Stimulated activated naive CD8-positive, alpha-beta T cell treated with anti-CD3 and anti-CD28 coated beads, Interleukin-15, Interleukin-2, amounts not matched to agents 100 U/mL and 50 U/mL, for 24 hours (primary cell): Measurements from ENCODE around the gene CYTH3.

Experiments
- ATAC-seq: fragments of 150-1000 bp; cut with Tn5 transposase; one replicate; pipeline ENCODE4 v1.10.0; 2021
- DNase-seq: peaks from one replicate; pipeline ENCODE4 v3.0.0; 2021

CYTH3 gene

DNA sequence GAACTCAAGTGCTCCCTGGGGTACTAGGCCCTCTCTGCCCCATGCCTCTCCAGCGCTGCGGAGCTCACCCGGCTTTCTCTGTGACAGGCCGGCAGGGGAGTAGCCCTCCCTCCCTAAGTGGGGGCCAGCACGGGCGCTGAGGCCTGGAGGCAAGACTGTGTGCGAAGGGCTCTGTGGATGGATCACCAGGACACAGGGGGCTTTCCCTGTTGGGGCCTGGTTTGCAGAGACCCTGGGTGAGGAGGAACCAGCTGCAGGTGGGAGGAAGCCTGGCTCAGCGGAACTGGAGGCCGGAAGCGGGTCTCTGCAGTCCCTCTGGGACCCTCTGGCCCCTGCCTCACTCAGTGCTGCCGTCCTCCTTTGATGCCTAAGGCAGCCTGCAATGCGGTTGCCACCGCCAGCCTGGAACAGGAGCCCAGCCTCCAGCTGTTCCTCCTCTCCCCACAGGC lies 106.0 kb downstream of the CYTH3 start:
- DNase-seq, result no peak
- ATAC-seq, result no peak

GRCh38 chr7:6165521-6166320 lies 106.7 kb downstream of the CYTH3 start:
- ATAC-seq (no peak), DNase-seq (no peak)

DNA sequence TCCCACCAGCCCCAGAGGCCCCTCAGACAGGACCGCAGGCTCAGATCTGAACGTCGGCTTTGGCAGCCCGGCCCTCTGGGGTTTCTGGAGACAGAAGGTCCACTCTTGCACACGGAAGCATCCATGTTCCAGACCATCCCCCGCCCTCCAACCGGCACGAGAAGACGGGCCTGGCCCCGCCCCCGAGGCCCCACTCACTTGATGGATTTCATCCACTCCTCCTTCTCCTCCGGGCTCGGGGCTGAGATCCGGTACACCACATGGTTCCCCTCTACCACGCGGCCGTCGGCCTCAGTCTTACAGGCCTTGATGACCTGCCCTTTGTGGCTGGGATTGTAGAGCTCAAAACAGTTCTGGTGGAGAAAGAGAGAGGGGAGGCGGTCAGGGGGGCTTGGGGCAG lies 107.3 kb downstream of the CYTH3 start:
- no peak for DNase-seq
- ATAC-seq, result no peak

DNA sequence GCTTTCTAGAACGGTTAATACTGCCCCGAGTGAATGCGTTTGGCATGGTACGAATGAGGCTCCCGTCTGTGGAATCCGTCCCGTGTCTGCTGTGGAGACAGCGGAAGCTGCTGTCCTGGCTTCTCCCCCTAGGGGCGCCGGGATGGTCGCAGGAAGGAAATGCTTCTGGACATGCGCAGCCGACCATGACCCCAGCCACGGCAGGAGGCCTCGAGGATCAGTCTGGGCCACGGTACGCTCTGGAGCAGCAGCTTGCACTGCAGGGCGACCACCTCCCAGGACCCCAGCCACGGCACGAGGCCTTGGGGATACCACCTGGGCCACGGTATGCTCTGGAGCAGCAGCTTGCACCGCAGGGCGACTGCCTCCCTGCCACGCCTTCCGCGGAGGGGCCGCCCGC lies 107.9 kb downstream of the CYTH3 start:
- DNase-seq, result no peak
- no peak for ATAC-seq

GRCh38 chr7:6164010-6164409 lies 108.4 kb downstream of the CYTH3 start:
- DNase-seq, result no peak
- no peak for ATAC-seq

DNA sequence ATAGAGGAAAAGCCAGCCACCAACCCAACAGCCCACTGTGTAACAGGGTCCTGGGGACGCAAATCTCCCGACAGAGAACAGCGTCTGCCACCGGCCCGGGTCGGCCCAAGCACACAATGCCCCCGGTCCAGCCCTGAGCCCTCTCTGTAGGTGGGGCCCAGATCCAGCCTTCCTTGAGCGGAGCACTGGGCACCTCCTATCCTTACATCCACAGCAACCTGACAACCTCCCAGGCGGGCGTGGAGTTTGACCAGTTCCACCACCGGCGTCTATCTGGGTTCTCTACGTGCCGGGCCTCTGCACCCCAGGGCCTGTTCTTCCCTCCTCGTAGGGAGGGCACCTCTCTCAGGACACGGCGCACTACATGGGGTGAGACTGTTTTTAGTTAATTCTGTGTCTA lies 109.0 kb downstream of the CYTH3 start:
- DNase-seq (no peak), ATAC-seq (no peak)

DNA sequence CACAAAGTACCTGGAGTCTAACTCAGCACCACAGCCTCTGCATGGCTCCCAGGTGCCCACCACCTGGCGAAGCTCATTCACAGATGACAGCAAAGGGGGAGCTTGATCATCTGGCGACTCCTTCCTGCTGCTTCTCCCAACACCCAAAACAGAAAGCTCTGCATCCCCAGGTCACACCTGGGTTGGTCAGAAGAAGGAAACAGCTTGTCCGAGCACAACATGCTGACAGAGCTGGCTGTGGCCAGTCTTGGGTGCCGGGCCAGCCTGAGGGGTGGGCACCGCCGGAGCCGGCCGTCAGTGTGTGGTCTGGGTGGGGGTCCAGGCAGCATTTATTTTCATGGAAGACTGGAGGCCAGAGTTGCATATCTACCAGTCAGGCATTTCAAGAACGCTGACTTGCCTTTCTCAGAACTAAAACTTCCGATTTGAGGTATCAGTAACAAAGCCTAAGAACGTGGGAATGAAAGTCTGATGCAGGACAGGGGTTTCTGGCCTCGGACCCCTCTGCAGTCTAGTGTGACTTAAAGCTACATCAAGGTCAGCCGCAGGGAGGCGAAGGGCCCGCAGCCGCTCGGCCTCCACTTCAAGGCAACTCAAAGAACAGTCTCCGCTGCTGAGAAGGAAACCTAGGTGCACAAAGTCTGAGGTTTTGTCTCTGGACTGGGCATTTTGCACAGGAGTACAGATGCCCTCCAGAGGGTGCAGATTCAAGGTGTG lies 109.6 kb downstream of the CYTH3 start:
- ATAC-seq (no peak), DNase-seq (no peak)

DNA sequence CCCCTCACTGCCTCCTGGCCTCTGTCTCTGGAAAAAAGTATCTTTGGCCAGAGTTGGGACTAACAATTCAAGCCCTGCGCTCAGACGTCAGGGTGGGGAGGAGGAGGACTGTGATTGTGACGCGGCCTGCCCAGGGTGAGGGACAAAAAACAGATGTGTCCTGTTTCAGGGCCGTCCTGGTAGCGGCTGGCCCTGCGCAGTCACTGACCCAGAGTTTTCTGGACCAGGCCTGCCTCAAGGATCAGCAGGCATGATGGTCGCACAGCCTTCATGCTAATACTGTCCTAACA lies 110.1 kb downstream of the CYTH3 start:
- ATAC-seq, result no peak
- no peak for DNase-seq

DNA sequence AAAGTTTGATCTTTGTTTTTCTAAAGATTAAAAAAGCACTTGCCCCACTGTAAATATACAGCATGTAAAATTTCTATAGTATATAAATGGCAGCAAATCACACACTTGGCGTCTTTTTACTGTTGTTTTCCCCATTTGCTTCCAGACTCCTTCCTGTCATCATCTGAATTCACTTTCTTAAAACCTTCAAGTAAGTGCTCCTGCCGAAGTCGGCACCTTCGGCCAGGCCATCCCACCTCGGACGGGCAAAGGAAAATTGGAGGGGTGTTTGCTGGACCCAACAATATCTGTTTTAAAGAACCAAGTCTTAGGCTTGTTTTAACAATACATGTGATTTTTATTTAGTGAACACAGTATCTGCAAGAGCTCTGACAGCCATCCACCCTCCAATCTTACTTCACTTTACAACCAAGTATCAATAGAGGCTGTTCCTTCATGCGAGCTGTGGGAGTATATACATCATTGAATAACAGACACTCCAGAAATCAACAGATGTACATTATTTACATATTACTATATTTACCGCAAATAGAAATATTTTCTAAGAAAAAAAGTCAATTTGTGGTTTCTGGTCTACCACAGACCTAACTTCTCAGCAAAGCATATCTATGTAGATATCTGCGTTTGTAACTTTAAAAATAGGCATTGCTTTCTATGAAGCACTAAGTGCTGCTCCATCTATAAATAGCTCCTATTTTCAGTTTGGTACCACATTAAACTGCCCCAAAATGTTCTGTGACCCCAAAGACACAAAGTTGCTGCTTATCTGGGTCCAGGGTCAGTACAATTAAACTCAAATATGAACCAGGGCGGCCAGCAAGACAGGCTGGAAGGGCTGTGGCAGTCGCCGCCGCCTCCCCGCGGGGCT lies 110.7 kb downstream of the CYTH3 start:
- no peak for DNase-seq
- ATAC-seq, result no peak

GRCh38 chr7:6160191-6160623 lies 112.2 kb downstream of the CYTH3 start:
- DNase-seq, result no peak
- no peak for ATAC-seq

DNA sequence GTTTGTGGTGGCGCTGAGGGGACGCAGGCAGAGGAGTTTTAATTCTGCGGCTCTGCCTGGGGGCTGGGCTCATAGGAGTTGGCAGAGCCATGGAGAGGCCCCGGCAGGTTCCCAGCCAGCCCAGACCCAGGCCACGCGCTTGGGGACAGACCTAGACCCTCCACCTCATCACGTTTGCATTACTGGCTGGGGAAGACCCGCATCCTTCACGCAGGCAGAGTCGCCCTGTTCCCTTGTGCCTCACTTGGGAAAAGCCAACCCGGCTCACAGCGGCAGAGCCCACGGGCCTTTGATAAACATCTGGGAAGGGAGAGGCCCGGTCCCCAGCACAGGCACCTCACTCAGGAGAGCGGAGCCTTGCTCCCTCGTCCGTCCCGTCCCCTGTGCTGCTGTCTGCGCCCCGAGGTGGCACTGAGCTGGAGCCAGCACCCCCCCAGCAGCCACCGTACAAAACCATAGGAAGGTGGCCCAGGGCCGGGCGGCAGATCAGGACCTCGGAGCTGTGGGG lies 112.8 kb downstream of the CYTH3 start:
- DNase-seq (no peak), ATAC-seq (no peak)

DNA sequence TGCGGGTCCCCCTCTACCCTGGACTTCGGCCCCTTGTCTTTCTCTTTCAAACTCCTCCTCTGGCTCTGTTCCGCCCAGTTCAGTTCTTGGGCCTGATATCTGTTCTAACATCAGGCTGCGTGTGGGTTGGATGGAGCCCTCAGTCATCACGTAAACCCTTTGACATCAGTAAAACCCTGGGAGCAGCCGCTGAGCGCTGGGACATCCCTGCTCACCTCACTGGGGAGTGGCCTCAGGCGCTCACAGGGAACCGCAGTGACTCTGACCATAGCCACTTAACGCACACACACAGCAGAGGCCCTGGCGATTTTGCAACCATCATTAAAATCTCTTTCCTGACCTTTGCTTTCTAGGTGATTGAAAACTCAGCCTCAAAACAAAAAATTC lies 113.3 kb downstream of the CYTH3 start:
- no peak for DNase-seq
- no peak for ATAC-seq

GRCh38 chr7:6158424-6159096 lies 113.9 kb downstream of the CYTH3 start:
- no peak for ATAC-seq
- DNase-seq, result no peak

DNA sequence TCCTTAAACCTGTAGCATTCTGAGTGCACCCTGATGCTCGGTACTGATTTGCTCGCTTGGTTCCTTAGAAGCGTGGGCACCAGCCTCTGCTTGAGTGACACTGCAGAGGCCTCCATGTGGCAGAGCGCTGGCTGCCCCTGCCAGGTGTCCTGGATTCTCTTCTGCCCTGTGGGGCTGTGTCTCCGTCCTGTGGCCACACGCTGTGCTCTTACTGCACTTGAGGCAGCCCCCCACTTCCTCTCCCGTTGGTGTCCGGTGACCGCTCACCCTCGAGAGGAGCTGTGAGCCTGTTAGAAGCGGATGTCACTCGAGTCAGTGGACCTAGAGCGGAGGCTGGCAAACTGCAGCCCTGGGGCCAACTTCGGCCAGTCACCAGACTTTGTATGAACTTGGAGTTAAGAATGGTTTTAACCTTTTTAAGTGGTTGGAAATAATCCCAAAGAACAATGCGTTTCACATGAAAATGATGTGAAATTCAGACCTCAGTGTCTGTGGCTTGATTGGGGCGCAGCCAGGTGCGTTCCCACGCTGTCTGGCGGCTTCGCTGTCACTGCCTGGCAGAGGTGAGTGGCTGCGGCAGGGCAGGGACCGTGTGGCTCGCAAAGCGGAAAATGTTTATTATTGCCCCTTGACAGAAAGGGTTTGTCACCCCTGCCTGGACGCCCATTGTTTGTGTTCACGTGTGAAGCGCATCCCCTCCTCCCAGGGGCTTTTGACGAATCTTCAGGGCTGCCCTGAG lies 114.6 kb downstream of the CYTH3 start:
- ATAC-seq (no peak), DNase-seq (no peak)

- ATAC-seq (no peak), DNase-seq (no peak)
Observed at GRCh38 chr7:6156734-6157133, 115.7 kb downstream of the CYTH3 start.

DNA sequence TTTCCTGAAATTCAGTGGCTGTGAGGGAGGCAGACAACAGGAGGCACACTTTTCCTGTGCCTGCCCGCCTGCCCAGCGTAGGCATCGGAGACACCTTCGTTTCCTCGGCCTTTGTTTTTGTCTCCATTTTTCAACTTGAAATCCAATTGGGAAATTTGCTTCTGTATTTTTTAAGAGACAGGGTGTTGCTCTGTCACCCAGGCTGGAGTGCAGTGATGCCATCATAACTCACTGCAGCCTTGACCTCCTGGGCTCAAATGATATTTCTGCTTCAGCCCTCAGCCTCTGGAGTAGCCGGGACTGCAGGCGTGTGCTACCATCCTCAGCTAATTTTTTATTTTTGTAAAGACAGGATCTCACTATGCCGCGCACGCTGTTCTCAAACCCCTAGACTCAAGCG lies 116.8 kb downstream of the CYTH3 start:
- ATAC-seq (no peak), DNase-seq (no peak)

DNA sequence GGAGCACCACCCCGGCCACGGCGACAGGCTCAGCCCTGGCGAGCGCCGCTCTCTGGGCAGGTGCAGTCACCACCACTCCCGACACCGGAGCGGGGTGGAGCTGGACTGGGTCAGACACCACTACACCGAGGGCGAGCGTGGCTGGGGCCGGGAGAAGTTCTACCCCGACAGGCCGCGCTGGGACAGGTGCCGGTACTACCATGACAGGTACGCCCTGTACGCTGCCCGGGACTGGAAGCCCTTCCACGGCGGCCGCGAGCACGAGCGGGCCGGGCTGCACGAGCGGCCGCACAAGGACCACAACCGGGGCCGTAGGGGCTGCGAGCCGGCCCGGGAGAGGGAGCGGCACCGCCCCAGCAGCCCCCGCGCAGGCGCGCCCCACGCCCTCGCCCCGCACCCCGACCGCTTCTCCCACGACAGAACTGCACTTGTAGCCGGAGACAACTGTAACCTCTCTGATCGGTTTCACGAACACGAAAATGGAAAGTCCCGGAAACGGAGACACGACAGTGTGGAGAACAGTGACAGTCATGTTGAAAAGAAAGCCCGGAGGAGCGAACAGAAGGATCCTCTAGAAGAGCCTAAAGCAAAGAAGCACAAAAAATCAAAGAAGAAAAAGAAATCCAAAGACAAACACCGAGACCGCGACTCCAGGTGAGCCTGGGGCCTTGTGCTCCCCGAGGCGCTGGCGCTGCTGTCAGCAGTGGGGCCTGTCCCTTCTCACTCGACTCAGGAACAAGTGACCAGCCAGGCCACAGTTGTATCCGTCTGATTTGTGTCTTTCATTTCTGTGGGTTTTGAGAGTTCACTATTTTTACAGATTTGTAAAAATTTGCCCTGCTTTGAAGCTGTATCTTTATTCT lies 117.7 kb downstream of the CYTH3 start:
- no peak for DNase-seq

GRCh38 chr7:6153646-6154541 lies 118.5 kb downstream of the CYTH3 start:
- ATAC-seq, result no peak

More for the DNA sequence above, 117.7 kb downstream of the CYTH3 start:
- peak; percentile 29 for ATAC-seq

GRCh38 chr7:6151994-6152735 lies 120.3 kb downstream of the CYTH3 start:
- ATAC-seq (no peak), DNase-seq (no peak)

More at GRCh38 chr7:6153646-6154541, 118.5 kb downstream of the CYTH3 start:
- no peak for DNase-seq
